HG02588 (cell line): ENCODE measurements around the gene AKAP17A.
A peak's percentile ranks its signal among the peaks of the same experiment; 100 is the strongest.
"Not testable (repeated sequence)": the region's sequence is repeated elsewhere in the genome, so short reads cannot be mapped to it uniquely, and the experiment has no call there.

ENCODE experiments used
- ATAC-seq: cut with Tn5 transposase; IDR thresholded peaks from one replicate; pipeline ENCODE4 v1.9.1; 2021; ENCODE audit warnings: mild to moderate bottlenecking, moderate library complexity; ENCODE audit not compliant: unreplicated experiment

The AKAP17A gene

DNA sequence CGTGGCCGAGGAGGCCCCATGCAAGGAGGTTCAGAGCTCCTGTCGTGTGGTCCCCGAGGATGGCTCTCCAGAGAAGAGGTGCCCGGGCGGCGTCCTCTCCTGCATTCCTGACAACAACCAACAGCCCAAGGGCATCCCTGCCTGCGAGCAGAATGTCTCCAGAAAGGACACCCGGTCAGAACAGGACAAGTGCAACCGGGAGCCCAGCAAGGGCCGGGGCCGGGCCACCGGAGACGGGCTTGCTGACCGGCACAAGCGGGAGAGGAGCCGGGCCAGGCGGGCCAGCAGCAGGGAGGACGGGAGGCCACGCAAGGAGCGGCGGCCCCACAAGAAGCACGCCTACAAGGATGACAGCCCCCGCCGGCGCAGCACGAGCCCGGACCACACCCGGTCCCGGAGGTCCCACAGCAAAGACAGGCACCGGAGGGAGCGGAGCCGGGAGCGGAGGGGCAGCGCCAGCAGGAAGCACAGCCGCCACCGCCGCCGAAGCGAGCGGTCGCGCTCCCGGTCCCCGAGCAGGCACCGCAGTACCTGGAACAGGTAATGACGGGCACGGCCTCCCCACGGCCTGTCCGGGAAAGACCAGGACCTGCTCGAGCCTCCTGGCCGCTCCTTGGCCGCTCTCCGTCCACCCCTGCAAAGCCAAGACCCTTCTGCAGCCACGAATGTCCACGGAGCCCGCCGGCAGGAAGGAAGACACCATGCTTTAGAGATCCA lies 9.8 kb downstream of the AKAP17A start:
- ATAC-seq, result no peak

DNA sequence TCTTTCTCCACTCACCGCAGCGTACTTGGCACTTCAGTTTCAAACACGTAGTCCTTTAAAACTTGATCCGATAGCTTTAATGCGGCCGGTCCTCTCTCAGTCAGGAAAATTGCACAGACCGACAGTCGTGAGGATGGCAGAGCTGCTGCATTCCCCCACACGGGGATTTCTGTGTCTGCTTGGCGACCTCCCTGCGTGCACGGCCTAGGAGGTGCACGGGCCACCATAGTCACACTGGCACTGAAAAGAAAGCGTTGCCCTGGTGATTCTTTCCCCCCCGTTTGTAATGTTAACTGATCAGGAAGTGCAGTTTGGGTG lies 10.3 kb downstream of the AKAP17A start:
- ATAC-seq, result no peak

- ATAC-seq, result no peak
These were observed 10.9 kb downstream of the AKAP17A start for GRCh38 chrX:1602299-1602698.

GRCh38 chrX:1606496-1606895 lies 15.1 kb downstream of the AKAP17A start:
- no peak for ATAC-seq

DNA sequence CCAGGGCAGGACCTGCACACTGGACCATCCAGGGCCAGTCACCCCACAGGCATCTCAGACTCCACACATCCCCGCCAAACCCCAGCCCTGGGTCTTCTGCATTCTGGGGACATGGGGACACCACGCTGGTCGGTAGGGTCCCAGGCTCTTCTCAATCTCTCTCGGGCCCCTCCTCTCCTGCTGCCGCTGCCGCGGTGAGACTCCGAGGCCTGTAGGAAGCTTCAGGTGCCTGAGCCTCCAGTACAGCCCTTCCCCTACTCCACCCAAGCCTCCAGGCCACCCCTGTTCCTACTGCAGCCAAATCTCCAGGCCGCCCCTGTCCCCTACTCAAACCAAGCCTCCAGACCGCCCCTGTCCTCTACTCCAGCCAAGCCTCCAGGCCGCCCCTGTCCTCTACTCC lies 17.9 kb downstream of the AKAP17A start:
- no peak for ATAC-seq

DNA sequence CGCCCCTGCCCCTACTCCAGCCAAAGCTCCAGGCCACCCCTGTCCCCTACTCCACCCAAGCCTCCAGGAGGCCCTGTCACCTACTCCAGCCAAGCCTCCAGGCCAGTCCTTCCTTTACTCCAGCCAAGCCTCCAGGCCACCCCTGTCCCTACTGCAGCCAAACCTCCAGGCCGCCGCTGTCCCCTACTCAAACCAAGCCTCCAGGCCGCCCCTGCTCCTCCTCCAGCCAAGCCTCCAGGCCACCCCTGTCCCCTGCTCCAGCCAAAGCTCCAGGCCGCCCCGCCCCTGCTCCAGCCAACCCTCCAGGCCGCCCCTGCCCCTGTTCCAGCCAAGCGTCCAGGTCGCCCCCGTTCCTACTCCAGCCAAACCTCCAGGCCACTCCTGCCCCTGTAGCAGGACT lies 18.4 kb downstream of the AKAP17A start:
- ATAC-seq, result no peak

GRCh38 chrX:1610166-1610565 lies 18.8 kb downstream of the AKAP17A start:
- peak; percentile 53 for ATAC-seq

DNA sequence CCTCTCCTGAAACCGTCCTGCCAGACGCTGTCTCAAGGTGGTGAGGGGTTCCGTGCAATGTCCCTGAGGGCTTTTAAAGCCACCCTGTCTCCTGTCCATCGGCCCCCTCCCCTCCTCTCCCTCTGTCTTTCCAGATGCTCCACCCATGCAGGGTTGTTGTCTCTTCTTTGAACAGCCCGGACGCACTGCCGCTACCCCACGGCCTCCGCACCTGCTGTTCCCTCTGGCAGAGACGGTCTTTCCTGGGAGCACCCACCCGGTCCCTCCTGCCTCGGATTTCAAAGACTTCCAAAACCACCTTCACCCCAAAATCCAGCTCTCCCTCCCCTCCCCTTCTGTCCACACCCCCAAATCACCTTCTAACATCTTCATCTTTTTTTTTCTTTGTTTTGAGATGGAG lies 19.3 kb downstream of the AKAP17A start:
- no peak for ATAC-seq

- ATAC-seq, result no peak
These were observed 21.4 kb downstream of the AKAP17A start for GRCh38 chrX:1612641-1613286.

- ATAC-seq, result no peak
These were observed 23.5 kb downstream of the AKAP17A start, which contains the start of gene ASMT for GRCh38 chrX:1614927-1615326. TSS of gene ASMT (plus strand) at chrX:1615059. CDS start at chrX:1615200, 141 bp downstream.

DNA sequence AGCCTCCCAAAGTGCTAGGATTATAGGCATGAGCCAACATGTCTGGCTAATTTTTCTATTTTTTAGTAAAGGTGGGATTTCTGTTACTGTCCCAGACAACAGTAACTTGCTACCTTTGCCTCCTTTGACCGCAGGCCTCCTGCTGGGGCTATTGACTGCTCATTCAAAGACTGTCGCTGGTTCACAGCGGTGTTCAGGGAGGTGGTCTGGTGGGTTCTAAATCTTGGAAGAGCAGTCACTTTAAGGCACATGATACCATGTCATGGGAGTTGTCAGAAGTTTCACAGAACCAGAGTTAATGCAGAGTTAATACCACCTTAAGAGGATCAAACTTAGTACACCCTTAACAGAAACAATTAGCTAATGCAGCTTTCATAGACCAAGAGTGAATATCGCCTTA lies 27.3 kb downstream of the AKAP17A start:
- no peak for ATAC-seq

DNA sequence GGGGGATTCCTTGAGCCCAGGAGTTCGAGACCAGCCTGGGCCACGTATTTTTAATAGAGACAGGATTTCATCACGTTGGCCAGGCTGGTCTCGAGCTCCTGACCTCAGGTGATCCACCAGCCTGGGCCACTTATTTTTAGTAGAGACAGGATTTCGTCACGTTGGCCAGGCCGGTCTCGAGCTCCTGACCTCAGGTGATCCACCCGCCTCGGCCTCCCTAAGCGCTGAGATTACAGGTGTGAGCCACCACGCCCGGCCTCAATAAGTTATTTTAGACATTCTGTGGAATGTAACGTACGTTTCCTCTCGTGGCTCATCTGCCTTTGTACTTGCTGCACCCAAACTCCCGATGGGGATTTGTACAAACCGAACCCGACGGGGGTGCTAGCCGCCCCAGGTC lies 32.3 kb downstream of the AKAP17A start:
- no peak for ATAC-seq

DNA sequence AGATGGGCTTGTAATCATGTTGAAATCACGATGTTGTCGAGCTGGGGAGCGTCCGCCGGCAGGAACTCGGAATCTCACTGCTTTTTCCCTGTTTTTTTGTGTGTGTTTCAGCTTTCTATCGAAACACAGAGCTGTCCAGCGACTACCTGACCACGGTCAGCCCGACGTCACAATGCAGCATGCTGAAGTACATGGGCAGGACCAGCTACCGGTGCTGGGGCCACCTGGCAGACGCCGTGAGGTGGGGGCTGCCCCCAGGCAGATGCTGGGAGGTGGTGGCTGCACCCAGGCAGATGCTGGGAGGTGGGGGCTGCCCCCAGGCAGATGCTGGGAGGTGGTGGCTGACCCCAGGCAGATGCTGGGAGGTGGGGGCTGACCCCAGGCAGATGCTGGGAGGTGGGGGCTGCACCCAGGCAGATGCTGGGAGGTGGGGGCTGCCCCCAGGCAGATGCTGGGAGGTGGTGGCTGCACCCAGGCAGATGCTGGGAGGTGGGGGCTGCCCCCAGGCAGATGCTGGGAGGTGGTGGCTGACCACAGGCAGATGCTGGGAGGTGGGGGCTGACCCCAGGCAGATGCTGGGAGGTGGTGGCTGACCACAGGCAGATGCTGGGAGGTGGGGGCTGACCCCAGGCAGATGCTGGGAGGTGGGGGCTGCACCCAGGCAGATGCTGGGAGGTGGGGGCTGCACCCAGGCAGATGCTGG lies 32.9 kb downstream of the AKAP17A start:
- not testable (repeated sequence) for ATAC-seq

- ATAC-seq, result not testable (repeated sequence)
These were observed 33.4 kb downstream of the AKAP17A start for GRCh38 chrX:1624861-1625215.

DNA sequence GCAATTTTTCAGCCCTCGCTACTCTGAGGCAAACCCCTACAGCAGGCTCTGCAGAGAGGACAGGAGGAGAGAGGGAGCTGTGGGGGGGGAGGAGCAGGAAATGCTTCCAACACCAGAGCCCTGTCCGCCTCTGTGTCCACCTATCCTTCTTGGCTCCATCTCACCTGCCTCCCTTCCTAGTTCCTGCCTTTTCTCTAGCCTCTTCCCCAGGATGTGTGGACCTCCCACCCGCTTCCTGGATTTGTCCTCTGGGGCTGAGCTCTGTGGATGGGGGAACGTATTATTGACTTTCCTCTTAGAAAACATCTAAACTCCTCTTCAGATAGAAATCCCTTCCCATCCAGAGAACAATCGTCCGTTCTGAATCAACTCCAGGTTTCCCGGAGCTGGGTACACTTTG lies 37.8 kb downstream of the AKAP17A start:
- no peak for ATAC-seq

DNA sequence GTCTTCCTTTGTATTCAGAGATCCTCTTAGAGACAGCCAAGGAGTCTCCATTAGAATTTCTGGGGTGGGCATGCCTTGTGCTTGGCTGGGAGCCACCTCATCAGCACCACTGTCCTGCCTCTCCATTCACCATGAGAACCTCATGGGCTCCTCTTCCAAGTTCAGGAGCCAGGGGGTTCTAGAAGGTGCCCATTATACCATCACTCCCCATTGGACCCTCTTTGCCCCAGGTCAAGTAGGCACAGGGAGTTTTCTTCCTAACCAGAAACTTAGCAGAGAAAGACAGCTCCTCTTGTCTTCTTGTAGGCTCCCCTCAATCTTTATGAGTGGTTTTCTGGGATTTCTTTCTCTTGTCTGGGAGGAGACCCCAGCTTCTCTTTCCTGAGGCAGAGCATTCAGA lies 54.6 kb downstream of the AKAP17A start:
- no peak for ATAC-seq

DNA sequence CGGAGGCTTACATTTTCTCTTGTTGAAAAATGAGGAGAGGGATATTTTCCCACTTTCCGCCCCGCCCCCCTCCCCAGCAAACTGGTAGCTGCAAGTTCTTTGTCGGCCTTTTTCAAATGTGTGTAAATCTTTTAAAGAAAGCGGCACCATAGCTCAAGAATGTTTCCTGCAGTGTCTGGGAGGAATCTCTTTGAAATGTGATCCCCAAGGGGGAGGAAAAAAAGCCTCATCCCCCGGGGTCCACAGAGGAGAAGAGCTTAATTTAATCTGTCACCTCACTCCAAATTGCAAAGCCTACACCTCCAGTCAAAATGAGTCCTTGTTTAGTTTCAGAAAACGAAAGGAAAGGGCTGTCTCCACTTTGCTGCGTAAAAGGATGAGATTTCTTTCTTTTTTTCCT lies 58.2 kb downstream of the AKAP17A start:
- ATAC-seq, result no peak
